GM21529 (cell line): ENCODE data around the gene ASB7.

Experiments used
- ATAC-seq: cut with Tn5 transposase; IDR thresholded peaks from one replicate; pipeline ENCODE4 v1.9.1; 2021; ENCODE audit not compliant: unreplicated experiment

Gene ASB7

DNA sequence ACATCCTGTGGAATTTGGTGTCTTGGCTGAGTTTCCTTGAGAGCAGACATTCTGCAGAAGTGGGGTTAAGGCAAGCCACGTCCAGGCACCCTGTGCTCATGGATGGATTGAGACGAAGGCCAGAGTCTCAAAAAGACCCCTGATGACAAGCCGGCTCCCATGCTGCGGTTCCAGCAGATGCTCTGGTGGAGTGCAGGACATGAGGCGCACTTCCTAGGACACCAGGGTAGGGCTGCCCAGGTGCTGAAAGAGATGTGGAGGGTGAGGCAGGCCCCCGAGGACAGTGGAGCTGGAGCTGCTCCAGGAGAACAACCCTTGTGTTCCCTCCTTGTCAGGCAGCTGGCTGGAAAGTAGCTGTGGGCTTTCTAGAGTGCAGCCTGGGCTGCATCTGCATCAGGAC, 81.0 kb downstream of the ASB7 start:
- ATAC-seq, result no peak

DNA sequence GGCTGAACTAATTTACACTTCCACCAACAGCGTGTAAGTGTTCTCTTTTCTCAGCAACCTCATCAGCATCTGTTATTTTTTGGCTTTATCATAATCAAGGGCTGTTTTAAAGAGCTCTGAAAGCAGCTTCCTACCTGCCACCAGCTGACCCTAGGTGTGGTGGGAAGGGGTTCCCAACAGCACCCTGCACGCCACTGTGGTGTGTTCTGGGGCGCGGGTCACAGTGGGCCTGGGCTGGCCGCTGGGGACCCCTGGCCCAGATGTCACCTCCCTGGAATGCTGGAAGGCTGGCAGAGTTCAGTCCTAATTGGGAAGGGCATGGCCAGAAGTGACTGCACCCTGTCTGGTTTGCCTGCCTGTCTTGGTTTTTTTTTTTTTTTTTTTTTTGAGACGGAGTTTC, 82.2 kb downstream of the ASB7 start:
- no peak for ATAC-seq

DNA sequence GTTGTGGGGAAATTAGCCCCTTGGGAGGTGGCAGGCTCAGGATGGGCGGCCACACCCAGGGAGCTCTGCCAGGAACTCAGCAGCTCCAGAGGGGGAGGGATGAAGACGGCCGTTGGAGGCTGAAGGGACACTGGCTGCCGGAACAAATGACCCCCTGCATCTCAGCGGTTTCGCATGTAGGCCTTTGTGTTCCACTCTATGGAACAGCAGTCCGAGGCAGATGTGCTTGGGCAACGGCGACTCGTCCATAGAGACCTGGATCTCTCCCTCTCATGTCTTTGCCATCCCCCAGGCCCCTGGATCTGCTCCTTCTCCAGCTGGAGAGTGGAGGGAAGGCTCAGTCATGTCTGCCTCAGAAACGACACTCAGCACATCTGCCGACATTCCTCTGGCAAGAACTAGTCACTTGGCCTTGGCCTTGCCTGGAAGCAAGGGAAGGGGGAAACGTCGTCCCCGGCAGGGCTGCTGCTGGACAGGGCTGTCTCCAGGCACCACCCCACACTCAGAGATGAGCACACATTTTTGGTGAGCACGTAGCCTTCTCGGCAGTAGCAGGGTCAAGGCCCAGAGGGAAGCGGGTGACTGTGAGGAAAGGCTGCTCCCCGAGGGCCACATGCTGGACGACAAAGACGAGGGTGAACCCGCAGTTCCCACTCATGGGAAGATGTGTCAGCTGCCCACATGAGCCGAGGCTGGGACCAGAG, 83.8 kb downstream of the ASB7 start:
- ATAC-seq, result no peak

DNA sequence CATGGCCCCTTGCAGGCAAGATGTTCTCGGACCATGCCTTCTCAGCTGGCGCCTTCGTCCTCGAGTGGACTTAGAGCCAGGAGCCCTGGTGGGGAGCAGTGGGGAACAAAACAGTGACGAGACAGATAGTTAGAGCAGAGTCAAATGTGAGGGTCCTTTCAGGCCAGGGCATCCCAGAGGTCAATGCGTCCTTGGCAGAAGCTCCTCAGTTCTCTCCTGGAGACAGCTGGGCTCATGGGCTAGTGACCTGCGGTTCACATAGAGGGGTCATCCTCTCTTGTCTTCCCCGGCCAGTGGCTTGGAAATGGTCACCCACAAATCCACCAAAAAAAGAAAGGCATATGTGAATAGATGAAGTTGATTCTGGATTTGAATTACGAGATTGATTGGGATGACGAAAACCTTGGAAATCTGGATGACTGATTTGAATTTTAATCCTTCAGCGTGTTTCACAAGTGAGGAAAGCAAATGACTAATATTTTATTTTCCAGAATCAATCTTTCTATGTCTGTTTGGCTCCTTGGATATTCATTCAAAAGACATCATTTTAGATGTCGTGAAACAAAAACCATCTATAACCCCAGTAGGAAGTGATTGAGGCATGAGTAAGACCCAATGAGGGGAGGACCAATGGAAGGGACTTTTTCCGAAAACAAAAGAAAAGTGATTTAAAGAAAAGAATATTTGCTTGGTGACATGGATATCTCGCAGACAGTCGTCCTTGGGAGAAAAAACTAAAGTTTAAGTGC, 84.5 kb downstream of the ASB7 start:
- no peak for ATAC-seq

DNA sequence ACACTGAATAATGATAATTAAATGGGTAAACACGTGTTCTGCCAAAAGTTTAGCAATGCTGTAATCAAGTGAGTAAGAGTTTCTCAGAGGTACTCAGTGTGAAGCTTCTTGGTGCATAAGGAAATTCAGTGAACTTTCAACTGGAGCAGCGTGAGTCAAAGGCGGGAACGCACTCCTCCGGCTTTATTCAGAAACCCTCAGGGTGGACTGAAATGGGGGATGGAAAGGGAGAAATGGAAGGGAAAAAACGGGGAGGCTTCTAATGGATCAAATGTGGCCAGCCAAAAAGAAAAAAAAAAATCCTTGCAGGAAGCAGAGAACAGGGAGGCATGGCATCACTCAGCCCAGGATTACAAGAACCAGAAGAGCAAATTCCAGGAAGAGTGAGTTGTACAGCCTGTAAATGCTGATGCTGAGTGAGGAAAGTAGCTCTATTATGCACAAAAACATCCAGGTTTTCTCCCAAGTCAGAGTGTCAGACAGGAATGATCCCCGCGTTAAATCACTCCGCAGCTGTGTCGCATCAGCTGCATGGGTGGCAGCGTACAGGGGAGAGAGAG, 85.3 kb downstream of the ASB7 start:
- no peak for ATAC-seq

DNA sequence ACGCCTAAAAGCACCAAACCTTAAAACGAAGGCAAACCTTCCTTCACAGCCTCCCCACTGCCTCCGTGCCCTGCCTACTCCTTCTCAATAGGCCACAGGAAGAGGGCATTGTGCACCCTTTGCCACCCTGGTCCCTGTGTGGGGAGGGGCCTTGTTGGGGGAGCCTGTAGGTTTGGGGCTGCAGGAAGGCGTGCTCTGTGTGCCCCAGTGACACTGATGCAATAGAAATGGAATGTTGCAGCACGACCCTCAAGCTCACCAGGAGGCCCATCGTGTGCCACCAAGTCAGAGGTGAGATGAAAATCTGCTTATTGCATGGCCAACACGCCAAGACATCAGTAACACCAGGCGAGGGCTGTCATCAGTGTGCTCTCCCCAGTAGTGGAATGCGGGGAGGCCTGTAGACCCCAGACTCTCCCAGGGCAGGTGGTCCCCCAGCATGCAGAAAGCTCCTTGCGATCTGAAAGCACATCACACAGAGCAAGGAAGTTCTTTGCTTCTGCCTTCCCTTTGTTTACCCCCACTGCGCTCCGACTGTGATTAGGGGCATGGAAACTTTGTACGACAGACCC, 86.2 kb downstream of the ASB7 start:
- no peak for ATAC-seq

DNA sequence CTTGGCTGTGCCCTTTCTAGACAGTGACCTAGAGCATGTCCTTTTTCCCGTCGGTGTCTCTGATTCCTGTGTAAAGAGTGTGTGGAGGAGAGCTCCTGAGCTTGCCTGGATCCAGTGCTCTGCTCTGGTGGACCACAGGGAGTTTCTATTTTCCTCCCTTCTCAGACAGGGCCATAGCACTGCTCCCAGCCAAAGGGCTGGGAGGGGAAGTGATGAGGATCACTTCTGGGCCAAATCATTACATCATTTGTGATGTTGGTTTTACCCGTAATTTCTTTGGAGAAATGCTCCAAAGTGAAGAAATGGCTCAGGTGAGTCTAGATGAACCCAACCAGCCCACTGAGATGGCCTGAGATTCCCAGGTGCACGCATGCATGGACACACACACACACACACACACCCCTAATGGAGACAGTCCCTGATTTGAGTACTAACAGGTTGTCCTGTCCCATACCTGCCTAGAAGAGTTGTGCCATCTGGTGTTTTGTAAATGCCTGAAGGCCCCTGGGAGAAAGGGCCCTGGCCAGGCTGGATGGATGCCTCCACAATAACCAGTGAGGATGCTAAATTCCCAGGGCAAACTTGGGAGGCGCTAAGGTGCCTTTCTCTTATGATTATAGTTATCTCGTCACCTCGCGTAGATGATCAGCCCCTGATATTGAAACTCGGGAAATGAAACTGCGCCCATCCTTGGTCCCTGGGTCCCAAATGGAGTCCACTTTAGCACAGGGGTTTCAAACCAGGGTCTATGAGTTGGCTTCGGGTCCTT, 86.9 kb downstream of the ASB7 start:
- ATAC-seq, result no peak

DNA sequence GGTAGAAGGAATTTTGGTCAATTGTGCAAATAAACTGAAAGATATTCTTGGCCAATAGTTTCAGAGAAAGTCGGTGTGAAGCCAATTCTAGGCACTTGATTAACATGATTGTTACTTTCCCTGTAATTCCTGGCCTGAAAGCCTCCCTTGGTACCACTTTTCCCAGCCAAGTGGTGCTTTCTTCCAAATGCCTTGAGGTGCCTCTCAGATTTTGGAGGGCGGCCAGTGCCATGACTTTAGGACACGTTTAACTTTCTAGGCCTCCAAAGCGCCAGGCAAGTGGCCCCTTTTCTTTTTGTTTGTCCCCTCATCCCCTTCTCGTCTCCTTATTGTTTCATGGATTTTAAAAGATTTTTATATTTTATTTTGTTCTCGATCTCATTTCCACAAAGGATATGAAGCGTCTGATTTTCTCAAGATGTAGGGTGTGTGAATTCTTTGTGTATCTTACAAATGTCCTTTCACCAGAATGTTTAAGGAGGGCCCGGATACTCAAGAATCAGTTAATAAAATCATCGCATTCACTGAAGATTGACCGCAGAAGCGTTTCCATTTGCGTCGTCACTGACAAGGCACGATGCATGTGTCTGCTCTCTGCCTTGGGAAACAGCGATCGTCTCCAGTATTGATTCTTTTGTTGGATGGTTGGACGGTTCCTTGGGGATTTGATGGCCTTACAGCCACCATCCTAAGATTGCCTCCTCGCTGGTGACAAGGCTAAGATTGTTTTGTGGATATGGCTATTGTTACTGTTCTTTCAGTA, 87.8 kb downstream of the ASB7 start:
- ATAC-seq, result no peak

DNA sequence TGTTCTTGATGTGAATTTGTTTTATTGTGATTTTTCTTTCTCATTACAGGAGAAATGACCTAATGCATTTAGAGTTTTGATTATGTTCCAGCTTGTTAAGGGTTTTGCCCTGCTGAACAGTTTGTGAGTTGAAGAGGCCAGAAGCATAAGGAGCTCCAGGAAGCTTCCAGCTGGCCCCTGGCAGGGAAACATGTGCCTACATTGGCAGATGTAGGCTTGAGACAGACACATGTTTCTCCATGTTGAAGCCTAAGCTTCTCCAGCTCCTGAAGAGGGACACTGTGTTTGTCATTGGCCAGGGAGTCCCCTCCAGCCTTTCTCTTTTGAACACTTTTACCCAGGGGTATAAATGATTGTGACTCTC, 88.4 kb downstream of the ASB7 start:
- ATAC-seq, result no peak

DNA sequence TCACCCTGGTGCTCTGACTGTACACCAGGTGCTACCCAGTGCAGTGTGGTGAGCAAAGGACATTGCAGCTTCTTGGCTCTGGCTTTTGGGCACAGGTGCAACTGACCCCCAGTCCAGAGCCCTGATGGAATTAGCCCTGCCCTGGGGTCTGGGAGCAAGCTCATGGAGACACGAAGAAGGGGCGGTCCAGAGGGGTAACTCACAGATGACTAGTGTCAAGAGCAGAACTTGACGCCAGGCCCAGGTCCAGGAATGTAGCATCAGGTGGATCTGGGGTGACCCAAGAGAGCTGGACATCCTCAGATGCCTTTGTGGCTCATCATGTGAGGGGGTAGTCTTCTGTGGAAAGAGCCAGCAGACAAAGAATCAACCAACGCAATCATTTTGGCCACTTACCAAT, 88.9 kb downstream of the ASB7 start:
- no peak for ATAC-seq

DNA sequence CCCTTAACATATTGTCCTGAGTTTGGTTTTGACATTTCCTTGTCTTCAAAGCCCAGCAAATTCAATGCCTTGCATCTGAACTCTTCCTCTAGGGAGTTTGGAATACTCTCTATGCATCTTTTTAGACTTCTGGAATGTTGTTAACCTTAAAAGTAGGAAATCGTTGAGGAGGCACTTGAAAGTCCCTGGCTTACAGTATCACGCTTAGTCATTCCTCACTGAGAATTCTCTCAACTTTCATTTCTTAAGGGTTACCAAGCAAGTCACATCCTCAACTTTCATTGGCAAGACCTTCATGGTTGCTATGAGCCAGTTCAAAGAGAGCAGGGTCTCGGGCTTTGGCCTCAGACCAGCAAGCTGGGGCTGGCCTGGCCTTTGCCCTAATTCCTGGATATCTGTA, 89.9 kb downstream of the ASB7 start:
- no peak for ATAC-seq

DNA sequence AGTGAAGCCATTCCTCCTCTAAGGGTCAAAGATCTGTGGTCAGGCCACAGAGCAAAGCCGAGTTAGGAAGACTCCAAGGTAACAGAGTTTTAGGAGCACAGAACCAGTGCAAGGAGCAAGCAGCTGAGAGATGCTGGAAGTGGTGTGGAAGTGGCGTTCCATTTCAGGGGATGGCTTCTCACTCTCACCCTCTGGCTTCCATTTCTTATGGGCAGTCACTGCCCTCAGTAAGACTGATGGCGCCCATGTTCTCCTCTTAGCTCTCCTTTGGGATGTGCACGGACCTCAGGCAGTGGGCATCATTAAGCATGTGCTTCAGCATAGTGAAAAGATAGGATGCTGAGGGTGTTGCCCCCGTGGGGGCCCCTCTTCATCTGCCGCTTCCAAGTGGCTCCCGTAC, 90.3 kb downstream of the ASB7 start:
- ATAC-seq, result no peak

DNA sequence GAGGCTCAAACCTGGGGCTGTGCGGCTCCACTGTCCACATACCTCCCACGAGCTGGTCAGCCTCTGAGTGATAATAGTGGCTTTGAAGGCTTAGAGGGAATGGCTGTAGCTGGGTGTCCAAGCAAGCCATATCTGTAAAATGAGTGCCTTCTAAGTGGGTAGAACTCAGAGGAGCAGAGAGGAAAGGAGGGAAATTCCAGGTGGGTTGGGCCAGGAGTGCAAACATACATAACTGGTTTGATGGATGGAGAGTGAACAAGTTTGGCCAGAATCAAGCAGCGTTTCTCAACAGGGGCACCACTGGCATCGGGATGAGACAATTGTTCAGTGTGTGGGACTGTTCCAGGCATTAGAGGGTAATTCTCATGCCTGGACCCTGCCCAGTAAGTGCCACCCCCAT, 91.1 kb downstream of the ASB7 start:
- no peak for ATAC-seq

DNA sequence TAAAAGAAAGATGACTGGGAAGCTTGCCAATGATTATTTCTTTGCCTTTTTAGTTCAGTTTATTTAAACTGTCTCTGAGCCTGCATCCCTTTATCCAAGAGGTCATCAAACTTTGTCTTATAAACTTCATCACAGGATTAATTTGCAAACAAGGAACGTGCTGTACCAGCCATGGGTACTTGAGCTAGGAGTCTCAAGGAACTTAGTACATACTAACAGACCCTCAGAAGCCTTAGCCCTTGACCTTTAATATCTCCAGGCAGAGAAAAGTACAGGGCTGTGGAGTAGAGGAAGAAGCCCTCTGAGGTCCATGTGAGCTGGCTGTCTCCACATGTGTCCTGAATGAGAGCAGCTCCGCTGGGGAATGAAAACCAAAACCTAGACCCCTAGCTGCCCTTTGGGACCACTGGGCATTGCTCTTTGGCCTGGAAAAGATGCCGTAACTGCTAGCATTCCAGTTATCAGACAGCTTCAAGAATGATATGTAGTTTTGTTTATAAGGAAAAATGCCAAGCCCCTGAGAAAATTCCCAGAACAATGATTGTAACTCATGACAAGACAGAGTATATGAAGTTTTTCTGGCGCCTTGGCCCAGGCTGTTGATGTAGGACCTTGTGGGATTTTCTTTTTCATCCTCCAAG, 92.1 kb downstream of the ASB7 start:
- no peak for ATAC-seq

DNA sequence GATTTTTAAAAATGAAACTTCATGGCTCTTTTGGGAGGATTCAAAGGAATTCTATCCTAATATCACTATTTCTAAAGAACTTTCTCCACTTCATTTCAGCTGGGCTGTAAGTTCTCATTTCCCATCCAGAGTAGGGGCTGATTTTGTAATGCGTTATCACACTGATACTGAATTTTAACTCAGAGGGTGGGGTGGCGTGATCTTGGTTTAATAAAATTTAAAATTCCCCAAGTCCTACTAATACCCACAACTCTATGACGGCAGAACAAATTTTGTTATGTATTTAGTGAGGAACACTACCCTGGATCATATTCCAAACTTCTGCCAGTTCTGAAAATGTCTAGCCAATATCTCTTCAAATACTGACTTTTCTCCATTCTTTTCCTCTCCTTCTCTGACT, 92.7 kb downstream of the ASB7 start:
- no peak for ATAC-seq

DNA sequence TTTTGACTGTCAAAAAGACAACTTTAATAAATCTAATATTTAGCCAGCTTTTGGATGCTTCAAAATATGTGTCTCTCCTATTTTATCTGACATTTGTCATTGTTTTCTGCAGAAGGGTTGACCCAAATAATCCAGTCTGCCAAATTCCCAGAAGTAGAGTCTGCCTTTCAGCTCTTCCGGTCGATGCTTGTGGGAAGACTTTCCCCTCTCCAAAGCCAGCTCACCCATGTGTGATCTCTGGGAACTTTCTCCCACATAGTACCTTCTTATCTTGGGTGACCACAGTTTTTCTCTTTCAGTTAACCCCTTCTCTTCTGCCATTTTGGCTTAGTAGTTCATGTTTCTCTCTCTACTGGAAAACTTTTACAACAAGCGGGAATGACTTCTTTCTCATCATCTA, 94.1 kb downstream of the ASB7 start:
- ATAC-seq, result no peak
